CD4-positive, alpha-beta T cell treated with Interleukin-1 beta for 1 hour (primary cell): ENCODE data around the gene EPHA5.

Experiments used
- DNase-seq, 2 donors: peaks; one replicate each; pipeline ENCODE4 v3.0.0-alpha.2; 2020 to 2022

Gene EPHA5

DNA sequence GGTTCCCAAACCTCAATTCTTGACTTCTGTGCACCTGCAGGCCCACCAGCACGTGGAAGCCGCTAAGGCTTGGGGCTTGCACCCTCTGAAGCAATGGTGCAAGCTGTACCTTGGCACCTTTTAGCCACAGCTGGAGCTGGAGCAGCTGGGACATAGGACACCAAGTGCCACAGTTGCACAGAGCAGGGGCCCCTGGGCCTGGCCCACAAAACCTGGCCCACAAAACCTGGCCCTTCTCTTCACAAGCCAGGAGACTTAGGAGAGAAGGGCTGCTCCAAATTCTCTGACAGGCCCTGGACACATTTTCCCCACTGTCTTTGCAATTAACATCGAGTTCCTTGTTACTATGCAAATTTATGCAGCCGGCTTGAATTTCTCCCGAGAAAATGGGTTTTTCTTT is 197.8 kb downstream of the EPHA5 start:
- DNase-seq, result no peak

GRCh38 chr4:65467068-65467680 is 203.1 kb downstream of the EPHA5 start:
- no peak for DNase-seq

DNA sequence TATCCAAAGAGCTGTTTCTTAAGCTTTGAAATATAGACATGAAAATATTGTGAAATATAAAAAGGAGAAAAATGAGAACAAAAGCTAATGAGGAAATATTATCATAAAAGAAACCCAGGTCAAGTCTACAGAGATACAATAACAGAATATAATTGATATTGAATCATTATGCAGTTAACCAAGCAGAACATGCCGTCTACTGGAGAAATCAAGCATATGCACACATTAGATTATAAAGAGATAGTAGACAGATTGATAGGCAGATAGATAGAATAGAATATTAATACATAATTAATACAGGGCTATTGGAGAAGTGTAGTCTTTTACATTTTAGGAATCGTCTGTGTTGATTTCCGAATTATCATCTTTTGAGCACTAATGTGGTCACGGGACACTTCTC is 208.5 kb downstream of the EPHA5 start:
- DNase-seq, result no peak

GRCh38 chr4:65457011-65457410 is 213.3 kb downstream of the EPHA5 start:
- no peak for DNase-seq

- no peak for DNase-seq
Measured at GRCh38 chr4:65456579-65456978, 213.7 kb downstream of the EPHA5 start.

- no peak for DNase-seq
Measured at GRCh38 chr4:65453398-65453797, 216.9 kb downstream of the EPHA5 start.

DNA sequence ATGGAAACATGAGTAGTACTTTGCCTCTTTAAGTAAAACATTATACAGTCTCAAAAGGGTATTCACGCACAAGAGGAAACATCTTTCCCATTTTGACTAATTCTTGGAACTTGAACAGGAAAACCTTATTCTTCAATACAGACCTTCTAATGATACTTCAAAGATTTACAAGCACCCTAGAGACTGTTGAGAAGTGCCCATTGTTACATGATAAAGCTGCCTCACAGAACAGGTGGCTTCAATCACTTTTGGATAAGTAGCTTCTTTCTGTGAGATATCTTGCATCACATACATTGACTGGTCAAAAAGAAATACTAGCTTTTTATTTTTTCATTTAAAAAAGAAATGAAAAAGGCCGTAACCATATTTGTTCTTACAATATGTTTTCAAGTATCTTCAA is 219.4 kb downstream of the EPHA5 start:
- DNase-seq, result no peak

DNA sequence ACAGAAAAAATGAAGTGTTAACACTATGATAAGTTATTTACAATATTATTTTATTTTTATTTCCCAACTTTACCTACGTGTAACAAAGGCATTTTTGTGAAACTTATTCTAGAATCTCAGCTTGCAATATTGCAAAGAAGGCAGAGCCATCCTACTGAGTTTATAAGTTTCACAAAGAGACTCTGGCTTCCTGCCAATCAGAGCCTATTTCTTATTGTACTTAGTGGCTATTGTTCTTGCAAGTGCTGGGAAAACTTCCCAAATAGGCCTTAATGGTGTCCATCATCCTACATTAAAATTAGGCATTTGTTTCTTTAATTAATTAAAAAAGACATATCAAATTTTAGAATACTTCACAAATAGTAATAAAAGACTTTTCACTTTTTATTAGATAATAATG is 233.2 kb downstream of the EPHA5 start:
- DNase-seq, result no peak

GRCh38 chr4:65422109-65422508 is 248.2 kb downstream of the EPHA5 start:
- DNase-seq, result no peak

- no peak for DNase-seq
Measured at GRCh38 chr4:65420036-65420435, 250.3 kb downstream of the EPHA5 start.

DNA sequence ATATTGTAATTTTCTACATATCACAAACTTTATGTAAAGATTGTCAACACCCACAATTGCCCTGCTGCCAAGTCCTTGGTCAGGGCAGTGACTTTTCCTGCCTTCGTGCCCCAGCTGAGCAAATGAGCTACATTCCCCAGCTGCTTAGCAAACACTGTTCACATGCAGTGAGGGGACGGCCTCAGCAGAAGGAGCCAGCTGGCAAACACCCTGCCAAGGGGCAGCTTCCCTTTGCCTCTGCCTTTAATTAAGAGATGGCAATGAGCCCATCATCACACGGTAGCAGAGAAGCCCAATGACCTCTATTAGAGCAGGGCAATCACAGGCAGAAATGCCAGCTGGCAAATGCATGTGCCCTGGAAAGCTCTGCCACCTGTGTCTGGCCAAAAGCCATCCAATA is 253.4 kb downstream of the EPHA5 start:
- DNase-seq, result no peak

GRCh38 chr4:65407483-65407882 is 262.8 kb downstream of the EPHA5 start:
- no peak for DNase-seq

DNA sequence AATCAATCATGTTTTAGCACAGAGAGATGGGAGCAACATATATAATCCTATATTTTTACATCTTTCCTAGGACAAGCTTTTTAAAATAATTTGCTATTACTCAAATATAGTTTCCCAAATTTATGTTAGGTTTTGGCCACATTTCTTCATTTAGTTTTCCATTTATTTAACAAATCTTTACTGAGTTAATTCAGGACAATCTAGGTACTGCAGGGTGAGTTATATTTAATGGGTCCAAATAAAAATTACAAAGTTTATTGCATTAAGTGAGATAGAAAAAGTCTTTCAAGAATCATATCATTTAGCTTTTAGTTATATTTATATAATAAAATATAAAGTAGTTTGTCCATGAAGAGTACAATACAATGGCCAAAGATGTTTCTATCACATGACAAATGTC is 269.2 kb downstream of the EPHA5 start:
- no peak for DNase-seq

- no peak for DNase-seq
Measured at GRCh38 chr4:65399084-65399483, 271.2 kb downstream of the EPHA5 start.

DNA sequence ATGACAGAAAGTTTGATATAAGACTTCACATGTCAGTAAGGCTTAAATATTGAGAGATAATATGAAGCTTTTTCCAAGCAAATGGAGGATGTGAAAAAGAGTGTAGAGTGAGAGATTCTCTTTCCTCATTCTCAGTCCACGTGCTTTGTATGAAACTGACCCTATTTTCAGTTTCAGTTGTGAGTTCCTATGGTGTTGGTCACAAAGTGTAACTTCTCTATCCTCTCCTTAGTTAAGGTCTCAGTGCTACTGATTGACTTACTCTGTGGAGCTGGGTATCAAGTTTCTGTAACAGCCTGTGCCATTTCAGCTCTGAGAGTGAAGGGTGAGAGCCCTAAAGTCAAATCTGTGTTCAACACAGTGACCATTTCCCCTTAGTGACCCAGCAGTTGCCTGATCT is 277.2 kb downstream of the EPHA5 start:
- DNase-seq, result no peak

GRCh38 chr4:65392488-65392887 is 277.8 kb downstream of the EPHA5 start:
- DNase-seq, result no peak

DNA sequence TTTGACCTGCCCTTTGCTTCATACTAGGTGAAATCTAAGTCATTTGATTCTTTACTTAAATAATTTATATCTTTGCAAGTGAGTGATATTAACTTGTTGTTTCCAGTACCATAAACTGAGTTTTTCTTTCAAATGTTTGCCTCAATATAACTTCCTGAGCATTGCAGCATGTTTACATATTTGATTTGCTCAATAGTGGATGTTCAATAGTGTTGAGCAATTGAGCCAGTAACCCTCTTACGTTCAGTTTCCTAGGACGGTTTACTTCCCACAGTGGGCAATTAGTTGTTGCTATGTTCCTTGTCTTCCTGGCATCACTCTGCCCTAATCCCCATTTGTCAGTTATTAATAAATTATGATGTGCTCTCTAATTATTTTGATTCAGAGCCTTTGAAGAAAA is 278.5 kb downstream of the EPHA5 start:
- DNase-seq, result no peak

DNA sequence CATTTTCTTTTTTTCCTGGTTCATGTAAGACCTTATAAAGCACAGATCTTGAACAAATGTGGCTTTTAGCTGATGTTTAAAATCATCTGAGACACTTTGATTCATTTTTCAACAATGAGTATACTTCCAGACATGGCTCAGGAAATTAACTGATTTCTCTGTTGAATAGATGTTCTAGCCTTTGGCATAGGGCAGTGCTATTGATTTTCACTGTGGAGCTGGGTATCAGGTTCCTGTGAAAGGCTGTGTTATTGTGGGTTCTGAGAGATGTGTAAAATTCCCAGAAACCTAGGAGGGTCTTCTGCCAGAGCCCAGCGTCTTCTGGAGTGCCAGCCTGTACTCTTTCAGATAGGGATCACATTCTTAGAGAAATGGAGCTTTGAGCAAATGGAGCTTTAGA is 278.9 kb downstream of the EPHA5 start:
- DNase-seq, result no peak

DNA sequence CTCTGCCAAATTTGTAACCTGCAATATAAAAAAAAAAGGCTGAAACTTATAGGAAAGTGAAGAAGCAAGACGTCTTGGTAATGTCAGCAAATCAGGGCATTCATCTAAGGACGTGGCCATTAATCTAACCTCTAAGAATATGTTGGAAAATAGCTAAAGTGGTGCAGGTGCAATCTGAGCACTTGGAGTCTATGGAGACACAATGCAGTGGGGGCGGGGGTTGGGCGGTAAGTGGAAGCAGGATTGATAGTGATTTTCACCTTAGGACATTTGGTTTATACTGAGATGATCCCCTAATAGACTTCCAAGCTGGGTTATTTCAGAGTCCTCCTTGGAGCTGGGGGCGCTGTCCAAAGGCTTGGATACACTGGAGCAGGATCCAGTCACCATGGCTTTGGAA is 283.4 kb downstream of the EPHA5 start:
- no peak for DNase-seq

DNA sequence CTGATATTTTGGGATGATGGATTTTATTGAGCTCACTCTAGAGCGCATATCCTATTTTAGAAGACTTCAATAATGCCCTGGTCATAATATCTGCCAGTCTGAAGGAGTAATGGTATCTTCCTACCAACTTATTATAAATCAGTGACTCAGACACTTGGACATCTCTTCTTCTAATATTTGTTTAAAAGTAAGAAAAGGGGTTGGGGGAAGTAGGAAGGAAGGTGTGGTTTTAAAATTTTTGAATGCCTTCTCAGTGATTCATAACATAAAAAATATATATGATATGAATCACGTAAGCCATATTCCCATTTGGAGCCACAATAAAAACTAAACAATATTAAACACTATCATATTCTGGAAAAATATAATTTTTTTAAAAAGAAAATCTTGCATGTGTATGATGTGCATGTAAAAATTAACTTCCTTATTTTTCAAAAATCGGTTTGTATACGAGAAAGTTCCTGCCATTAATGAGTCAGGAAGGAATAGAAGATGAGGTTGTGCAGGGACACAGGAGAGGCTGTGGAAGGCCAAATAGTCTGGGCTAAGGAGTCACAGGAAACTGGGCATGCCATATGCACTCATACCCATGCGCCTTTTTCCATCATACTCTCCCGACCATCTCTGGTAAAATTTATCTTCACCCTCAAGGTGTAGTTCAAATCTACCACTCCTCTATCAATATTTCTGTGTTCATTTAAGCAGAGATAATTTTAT is 286.5 kb downstream of the EPHA5 start:
- no peak for DNase-seq

- no peak for DNase-seq
Measured at GRCh38 chr4:65381648-65382047, 288.6 kb downstream of the EPHA5 start.

GRCh38 chr4:65370709-65371108 is 299.6 kb downstream of the EPHA5 start:
- no peak for DNase-seq

- DNase-seq, result no peak
Measured at GRCh38 chr4:65367306-65367705, 303.0 kb downstream of the EPHA5 start.

DNA sequence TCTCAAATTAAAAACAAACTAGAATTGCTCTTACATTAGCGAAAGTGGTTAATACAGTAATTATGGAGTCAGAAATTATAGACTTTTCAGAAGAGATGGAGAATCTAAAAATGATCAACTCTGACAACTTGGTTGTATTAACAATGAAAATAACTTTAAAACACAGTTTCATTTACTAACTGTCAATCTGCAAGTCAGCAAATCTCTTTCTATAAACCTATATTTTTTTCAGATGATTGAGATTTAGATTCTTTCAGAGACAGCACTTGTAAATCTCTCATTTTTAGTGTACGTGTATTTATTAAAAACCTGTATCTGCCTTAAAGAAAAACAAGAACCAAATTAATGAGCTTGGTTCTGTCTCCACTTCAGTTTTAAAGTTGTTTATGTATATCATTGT is 311.4 kb downstream of the EPHA5 start:
- DNase-seq, result no peak

- DNase-seq, result no peak
Measured at GRCh38 chr4:65353098-65353497, 317.2 kb downstream of the EPHA5 start.
